ENCODE results near the gene AZGP1. TPM values are rescaled to one million over a fixed set of nuclear protein-coding genes. Genes with fewer than 3 reads are reported as not detected.
A peak's percentile ranks its signal among the peaks of the same experiment; 100 is the strongest.

AZGP1 gene
- total and polyA plus RNA-seq, 3 experiments from 2014 or later, result not detected

DNA sequence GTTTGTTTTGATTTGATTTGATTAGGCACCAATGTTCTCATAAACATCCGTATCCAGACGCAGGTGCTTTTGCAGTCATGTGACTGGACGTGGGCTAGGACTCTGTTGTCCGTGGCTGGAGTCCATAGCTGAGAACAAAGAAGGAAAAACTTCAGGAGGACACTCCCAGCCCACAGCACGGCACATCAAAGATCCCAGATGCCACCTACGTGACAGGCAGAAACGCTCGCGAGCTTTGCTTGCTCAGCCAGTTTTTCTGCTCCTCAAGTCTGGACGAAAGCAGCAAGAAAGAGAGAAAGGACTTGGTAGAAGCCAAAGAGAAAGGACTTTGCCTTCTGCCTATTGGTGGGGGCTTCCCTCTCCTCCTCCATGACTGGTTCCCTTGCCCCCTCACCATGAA lies 32.7 kb upstream of the AZGP1 start:
- H3K9me3 Mint-ChIP-seq, result no peaks in the 10 kb centered on the region
- Histone ChIP-seq H3K36me3 (ENCODE audit: insufficient read depth, low read length) (no peaks in the 10 kb centered on the region), H3K4me1 (ENCODE audit: insufficient read depth, low read length) (no peaks in the 10 kb centered on the region), H3K4me3 (ENCODE audit: low read length) (no peak overlapping the region), H3K27ac (ENCODE audit: low read depth, low read length) (no peak overlapping the region), H3K27me3 (ENCODE audit: insufficient read depth, low read length, poor library complexity, severe bottlenecking) (no peaks in the 10 kb centered on the region), H3K9me3 (ENCODE audit: low read length) (no peaks in the 10 kb centered on the region)
- peaks cover 0 to 2% (median 0%) of the 10 kb centered on the region in 3 donors for H3K36me3 Mint-ChIP-seq
- H3K4me3 Mint-ChIP-seq, result no peak overlapping the region
- H3K27me3 Mint-ChIP-seq, result peaks cover 6 to 12% of the 10 kb centered on the region in 2 donors
- CTCF ChIA-PET, result no interaction called here
- H3K27ac Mint-ChIP-seq, result no peak overlapping the region
- POLR2A ChIA-PET, result interaction anchor here (0.7 kb wide), 1 partner anchor 12 kb away, joined by 3 read pairs; no protein-coding TSS in a partner anchor
- peaks cover 0 to 3% (median 3%) of the 10 kb centered on the region in 3 donors for H3K4me1 Mint-ChIP-seq
- DNase-seq, result no peak

DNA sequence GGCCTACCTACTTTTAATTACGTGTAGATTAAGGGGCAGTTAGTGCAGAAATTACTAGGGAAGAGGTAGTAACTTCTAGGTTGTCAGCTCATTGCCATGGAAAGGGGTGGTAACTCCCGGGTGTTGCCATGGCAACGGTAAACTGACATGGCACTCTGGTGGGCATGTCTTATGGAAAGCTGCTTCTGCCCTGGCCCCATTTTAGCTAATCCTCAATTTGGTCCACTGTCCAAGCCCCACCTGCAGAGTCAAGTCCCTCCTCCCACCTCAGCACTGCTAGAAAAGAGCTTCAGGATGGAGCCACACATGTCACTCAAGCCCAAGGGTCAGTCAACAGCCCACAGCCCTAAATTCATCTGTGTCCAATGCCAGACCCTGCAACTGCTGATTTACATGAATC lies 32.1 kb upstream of the AZGP1 start:
- H3K9me3 Mint-ChIP-seq, result no peaks in the 10 kb centered on the region
- H3K27me3 ChIP-seq (ENCODE audit: insufficient read depth, low read length, poor library complexity, severe bottlenecking), result no peaks in the 10 kb centered on the region
- peak overlapping the region in 1 of 8 donors; percentile 91 for H3K27ac Mint-ChIP-seq
- peaks cover 6 to 12% of the 10 kb centered on the region in 2 donors for H3K27me3 Mint-ChIP-seq
- POLR2A ChIA-PET, result no interaction called here
- no peak overlapping the region for H3K4me3 Mint-ChIP-seq
- no peak for DNase-seq
- CTCF ChIA-PET, result no interaction called here
- H3K9me3 ChIP-seq (ENCODE audit: low read length), result no peaks in the 10 kb centered on the region
- H3K4me1 Mint-ChIP-seq, result no peaks in the 10 kb centered on the region
- H3K4me1 ChIP-seq (ENCODE audit: insufficient read depth, low read length), result no peaks in the 10 kb centered on the region
- no peaks in the 10 kb centered on the region for H3K36me3 ChIP-seq (ENCODE audit: insufficient read depth, low read length)
- peaks cover 0 to 2% (median 0%) of the 10 kb centered on the region in 3 donors for H3K36me3 Mint-ChIP-seq
- H3K27ac ChIP-seq (ENCODE audit: low read depth, low read length), result no peak overlapping the region
- no peak overlapping the region for H3K4me3 ChIP-seq (ENCODE audit: low read length)

DNA sequence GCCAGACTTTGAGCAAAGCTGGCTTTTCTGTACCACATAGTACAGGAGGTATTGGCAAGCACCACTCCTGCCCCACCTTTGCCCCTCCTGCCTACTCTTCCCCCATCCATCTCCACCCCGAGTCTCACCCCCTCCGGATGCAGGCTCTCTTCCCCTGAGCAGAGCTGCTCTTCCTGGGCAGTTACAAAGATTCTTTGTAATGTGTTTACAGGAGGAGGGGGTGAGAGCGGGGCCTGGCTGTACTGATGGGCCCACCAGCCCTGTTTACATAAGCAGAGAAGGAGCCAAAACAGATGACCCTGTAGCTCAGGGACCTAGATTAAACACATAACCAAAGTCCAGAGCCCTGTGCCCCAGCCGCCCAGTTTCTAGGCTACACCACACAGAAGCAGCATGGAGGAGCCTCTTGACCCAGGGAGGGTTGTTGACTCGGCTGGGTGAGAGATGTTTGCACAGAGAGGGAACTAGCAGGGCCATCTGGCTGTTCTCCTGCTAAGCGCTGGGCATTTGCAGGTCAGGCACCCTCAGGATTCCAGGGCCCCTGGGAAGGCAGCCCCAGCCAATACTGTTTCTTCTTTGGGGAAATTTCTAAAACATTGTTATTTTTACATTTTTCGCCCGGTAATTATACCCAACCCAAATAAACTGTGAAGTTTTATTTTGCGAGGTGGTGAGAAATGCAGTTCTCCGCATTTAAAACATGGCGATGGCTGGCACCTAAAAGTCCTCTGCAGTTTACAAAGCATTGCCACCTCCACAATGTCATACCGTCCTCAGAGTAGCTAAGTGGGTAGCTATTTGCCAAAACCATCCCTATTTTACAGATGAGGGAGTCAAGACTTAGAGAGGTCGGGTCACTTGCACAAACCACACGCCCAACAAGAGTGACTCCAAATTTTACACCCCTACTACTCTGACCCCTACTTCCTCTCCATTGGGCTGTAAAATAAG lies 28.2 kb upstream of the AZGP1 start:
- H3K9me3 Mint-ChIP-seq, result no peaks in the 10 kb centered on the region
- Histone ChIP-seq H3K9me3 (ENCODE audit: low read length) (no peaks in the 10 kb centered on the region), H3K36me3 (ENCODE audit: insufficient read depth, low read length) (no peaks in the 10 kb centered on the region), H3K4me1 (ENCODE audit: insufficient read depth, low read length) (no peaks in the 10 kb centered on the region), H3K4me3 (ENCODE audit: low read length) (no peak overlapping the region), H3K27me3 (ENCODE audit: insufficient read depth, low read length, poor library complexity, severe bottlenecking) (no peaks in the 10 kb centered on the region), H3K27ac (ENCODE audit: low read depth, low read length) (no peak overlapping the region)
- H3K27ac Mint-ChIP-seq, result peak overlapping the region in 1 of 8 donors; percentile 50
- H3K4me3 Mint-ChIP-seq, result no peak overlapping the region
- H3K4me1 Mint-ChIP-seq, result no peaks in the 10 kb centered on the region
- H3K36me3 Mint-ChIP-seq, result peaks cover 0 to 2% (median 0%) of the 10 kb centered on the region in 3 donors
- POLR2A ChIA-PET, result no interaction called here
- peaks cover 2 to 8% of the 10 kb centered on the region in 2 donors for H3K27me3 Mint-ChIP-seq
- no peak for DNase-seq
- CTCF ChIA-PET, result interaction anchor here (4.1 kb wide), 1 partner anchor 11 kb away, joined by 14 read pairs; no protein-coding TSS in a partner anchor

DNA sequence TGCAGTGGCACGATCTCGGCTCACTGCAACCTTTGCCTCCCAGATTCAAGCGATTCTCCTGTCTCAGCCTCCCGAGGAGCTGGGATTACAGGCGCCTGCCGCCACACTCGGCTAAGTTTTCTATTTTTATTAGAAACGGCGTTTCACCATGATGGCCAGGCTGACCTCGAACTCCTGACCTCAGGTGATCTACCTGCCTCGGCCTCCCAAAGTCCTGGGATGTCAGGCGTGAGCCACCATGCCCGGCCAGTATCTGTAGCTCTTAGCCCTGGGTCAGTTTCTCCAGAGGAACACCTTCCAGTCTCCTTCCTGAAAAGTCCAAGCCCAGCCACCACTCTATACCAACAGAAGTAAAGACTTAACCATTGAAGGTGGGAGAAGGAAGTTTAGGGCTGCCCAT lies 24.4 kb upstream of the AZGP1 start:
- Mint-ChIP-seq H3K4me3 (no peak overlapping the region), H3K9me3 (no peaks in the 10 kb centered on the region), H3K27me3 (peaks cover 0 to 2% of the 10 kb centered on the region in 2 donors), H3K36me3 (no peaks in the 10 kb centered on the region), H3K4me1 (peaks cover 12 to 15% (median 13%) of the 10 kb centered on the region in 3 donors), H3K27ac (peak overlapping the region in 1 of 8 donors; percentile 70)
- POLR2A ChIA-PET, result interaction anchor here (0.9 kb wide), 1 partner anchor 12 kb away, joined by 3 read pairs; no protein-coding TSS in a partner anchor
- Histone ChIP-seq H3K4me3 (ENCODE audit: low read length) (no peak overlapping the region), H3K36me3 (ENCODE audit: insufficient read depth, low read length) (no peaks in the 10 kb centered on the region), H3K27ac (ENCODE audit: low read depth, low read length) (no peak overlapping the region), H3K9me3 (ENCODE audit: low read length) (no peaks in the 10 kb centered on the region), H3K27me3 (ENCODE audit: insufficient read depth, low read length, poor library complexity, severe bottlenecking) (no peaks in the 10 kb centered on the region), H3K4me1 (ENCODE audit: insufficient read depth, low read length) (peaks cover 15% of the 10 kb centered on the region)
- DNase-seq, result no peak
- CTCF ChIA-PET, result no interaction called here

DNA sequence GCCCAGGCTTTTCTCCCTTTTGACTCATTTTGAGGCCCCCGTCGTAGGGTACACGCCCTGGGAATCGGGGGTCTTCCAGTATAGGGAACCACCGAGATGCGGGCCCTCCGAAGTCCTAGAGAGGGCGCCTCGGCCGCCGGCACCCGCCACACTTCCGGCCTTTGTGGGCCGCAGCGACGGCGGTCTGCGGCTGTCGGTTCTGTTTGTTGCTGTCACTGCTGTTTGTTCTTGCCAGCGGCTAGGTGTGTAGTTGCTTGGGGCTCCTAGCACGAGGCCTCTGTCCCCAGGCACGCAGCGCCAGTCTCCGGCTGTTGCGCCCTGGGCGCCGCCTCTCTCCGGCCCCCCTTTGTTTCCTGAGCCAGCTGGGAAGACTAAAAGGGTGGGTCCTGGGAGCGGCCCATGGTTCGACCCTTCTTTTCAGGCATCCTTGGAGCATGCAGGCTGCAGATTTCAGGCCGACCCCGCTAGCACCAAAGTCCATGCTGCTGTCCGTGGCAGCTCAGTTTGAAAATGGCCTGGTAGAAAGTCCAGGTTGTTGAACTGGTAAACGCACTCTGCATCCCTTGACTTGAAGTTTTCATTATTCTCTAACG lies 21.8 kb upstream of the AZGP1 start:
- H3K27me3 ChIP-seq (ENCODE audit: insufficient read depth, low read length, poor library complexity, severe bottlenecking), result no peaks in the 10 kb centered on the region
- peak overlapping the region; percentile 46 to 88 (median 77) for H3K4me3 Mint-ChIP-seq
- ChIA-PET CTCF (interaction anchor here (1.1 to 2.5 kb wide), 3 partner anchors 18 to 85 kb away, joined by 3 to 8 read pairs (median 5); partner anchors contain the start of gene ZKSCAN1), POLR2A (interaction anchor here (0.6 to 2.4 kb wide), 3 partner anchors 18 to 682 kb away, joined by 3 to 12 read pairs (median 9); partner anchors contain the start of gene ZKSCAN1)
- H3K9me3 Mint-ChIP-seq, result no peaks in the 10 kb centered on the region
- H3K36me3 ChIP-seq (ENCODE audit: insufficient read depth, low read length), result no peaks in the 10 kb centered on the region
- peak overlapping the region; percentile 62 to 98 (median 93) for H3K27ac Mint-ChIP-seq
- H3K4me1 ChIP-seq (ENCODE audit: insufficient read depth, low read length), result peaks cover 15% of the 10 kb centered on the region
- no peaks in the 10 kb centered on the region for H3K36me3 Mint-ChIP-seq
- H3K9me3 ChIP-seq (ENCODE audit: low read length), result no peaks in the 10 kb centered on the region
- H3K4me3 ChIP-seq (ENCODE audit: low read length), result peak overlapping the region; percentile 12
- peaks cover 3 to 9% of the 10 kb centered on the region in 2 donors for H3K27me3 Mint-ChIP-seq
- H3K27ac ChIP-seq (ENCODE audit: low read depth, low read length), result peak overlapping the region; percentile 0
- peak; percentile 58 to 86 (median 79) for DNase-seq
- peaks cover 12 to 15% (median 13%) of the 10 kb centered on the region in 3 donors for H3K4me1 Mint-ChIP-seq

GRCh38 chr7:99996755-99997544 lies 21.1 kb upstream of the AZGP1 start:
- Mint-ChIP-seq H3K9me3 (no peaks in the 10 kb centered on the region), H3K36me3 (no peaks in the 10 kb centered on the region), H3K27ac (peak overlapping the region; percentile 62 to 98 (median 93)), H3K27me3 (peaks cover 5 to 9% of the 10 kb centered on the region in 2 donors), H3K4me3 (peak overlapping the region; percentile 46 to 88 (median 77)), H3K4me1 (peaks cover 12 to 15% (median 13%) of the 10 kb centered on the region in 3 donors)
- no peaks in the 10 kb centered on the region for H3K27me3 ChIP-seq (ENCODE audit: insufficient read depth, low read length, poor library complexity, severe bottlenecking)
- ChIA-PET CTCF (interaction anchor here (1.1 to 2.5 kb wide), 3 partner anchors 17 to 85 kb away, joined by 3 to 8 read pairs (median 5); partner anchors contain the start of gene ZKSCAN1), POLR2A (interaction anchor here (0.6 to 2.4 kb wide), 3 partner anchors 12 to 134 kb away, joined by 3 to 9 read pairs (median 3); partner anchors contain the start of gene ZKSCAN1)
- H3K4me1 ChIP-seq (ENCODE audit: insufficient read depth, low read length), result peaks cover 15% of the 10 kb centered on the region
- H3K4me3 ChIP-seq (ENCODE audit: low read length), result peak overlapping the region; percentile 12
- H3K27ac ChIP-seq (ENCODE audit: low read depth, low read length), result peak overlapping the region; percentile 0
- no peaks in the 10 kb centered on the region for H3K9me3 ChIP-seq (ENCODE audit: low read length)
- H3K36me3 ChIP-seq (ENCODE audit: insufficient read depth, low read length), result no peaks in the 10 kb centered on the region
- DNase-seq, result no peak

DNA sequence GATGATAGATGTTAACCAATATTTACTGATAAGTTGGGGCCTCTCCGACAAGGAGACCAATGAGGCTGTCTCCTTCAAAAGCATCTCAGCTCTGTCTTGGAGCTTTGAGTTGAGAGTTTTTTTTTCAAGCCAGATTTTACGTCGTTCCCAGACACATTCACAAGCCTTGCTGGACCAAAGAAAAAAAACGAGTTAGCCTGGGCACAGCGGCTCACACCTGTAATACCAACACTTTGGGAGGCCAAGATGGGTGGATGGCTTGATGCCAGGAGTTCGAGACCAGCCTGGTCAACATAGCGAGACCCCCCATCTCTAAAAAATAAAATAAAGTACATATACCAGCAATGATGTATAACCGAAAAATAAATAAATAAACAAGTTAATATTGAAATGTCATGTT lies 19.0 kb upstream of the AZGP1 start:
- Mint-ChIP-seq H3K9me3 (no peaks in the 10 kb centered on the region), H3K4me1 (peaks cover 12 to 20% (median 15%) of the 10 kb centered on the region in 3 donors), H3K27me3 (peaks cover 10 to 11% of the 10 kb centered on the region in 2 donors), H3K36me3 (no peaks in the 10 kb centered on the region), H3K4me3 (peak overlapping the region in 1 of 7 donors; percentile 61), H3K27ac (peak overlapping the region in 1 of 8 donors; percentile 43)
- no peak overlapping the region for H3K4me3 ChIP-seq (ENCODE audit: low read length)
- POLR2A ChIA-PET, result no interaction called here
- H3K27ac ChIP-seq (ENCODE audit: low read depth, low read length), result no peak overlapping the region
- H3K4me1 ChIP-seq (ENCODE audit: insufficient read depth, low read length), result peaks cover 15% of the 10 kb centered on the region
- H3K36me3 ChIP-seq (ENCODE audit: insufficient read depth, low read length), result no peaks in the 10 kb centered on the region
- DNase-seq, result no peak
- H3K27me3 ChIP-seq (ENCODE audit: insufficient read depth, low read length, poor library complexity, severe bottlenecking), result no peaks in the 10 kb centered on the region
- CTCF ChIA-PET, result interaction anchor here (1.4 to 3.0 kb wide), 6 partner anchors 10 to 135 kb away, joined by 3 to 14 read pairs (median 6); partner anchors contain the start of gene TRIM4
- H3K9me3 ChIP-seq (ENCODE audit: low read length), result no peaks in the 10 kb centered on the region
